T-helper 22 cell (primary cell): Measurements from ENCODE around the gene SLC25A11.
A peak's percentile ranks its signal among the peaks of the same experiment; 100 is the strongest.
"Not testable (repeated sequence)": the region's sequence is repeated elsewhere in the genome, so short reads cannot be mapped to it uniquely, and the experiment has no call there.

Source experiments
- DNase-seq: peaks from one replicate; pipeline ENCODE4 v3.0.0-alpha.2; 2020; ENCODE audit warnings: low read depth

Gene SLC25A11

DNA sequence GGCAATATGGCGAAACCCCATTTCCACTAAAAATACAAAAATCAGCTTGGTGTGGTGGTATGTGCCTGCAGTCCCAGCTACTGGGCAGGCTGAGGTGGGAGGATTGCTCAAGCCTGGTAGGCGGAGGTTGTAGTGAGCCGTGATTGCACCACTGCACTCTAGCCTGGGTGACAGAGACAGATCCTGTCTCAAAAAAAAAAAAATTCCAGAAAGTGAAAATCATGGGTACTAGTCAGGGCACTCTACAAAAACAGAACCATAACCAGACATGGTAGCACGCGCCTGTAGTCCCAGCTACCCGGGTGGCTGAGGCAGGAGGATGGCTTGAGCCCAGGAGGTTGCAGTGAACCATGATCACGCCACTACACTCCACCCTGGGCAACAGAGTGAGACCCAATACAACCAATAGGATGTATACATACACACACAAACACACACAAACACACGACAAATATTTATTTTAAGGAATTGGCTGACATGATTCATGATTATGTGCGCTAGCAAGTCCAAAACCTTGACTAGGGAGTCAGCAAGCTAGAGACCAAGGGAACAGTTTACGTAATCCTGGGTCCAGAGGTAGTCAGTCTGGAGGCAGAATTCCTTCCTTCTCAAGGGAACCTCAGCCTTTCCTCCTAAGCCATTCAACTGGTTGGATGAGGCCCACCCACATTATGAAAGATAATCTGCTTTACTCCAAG is 19.3 kb downstream of the SLC25A11 start:
- no peak for DNase-seq

DNA sequence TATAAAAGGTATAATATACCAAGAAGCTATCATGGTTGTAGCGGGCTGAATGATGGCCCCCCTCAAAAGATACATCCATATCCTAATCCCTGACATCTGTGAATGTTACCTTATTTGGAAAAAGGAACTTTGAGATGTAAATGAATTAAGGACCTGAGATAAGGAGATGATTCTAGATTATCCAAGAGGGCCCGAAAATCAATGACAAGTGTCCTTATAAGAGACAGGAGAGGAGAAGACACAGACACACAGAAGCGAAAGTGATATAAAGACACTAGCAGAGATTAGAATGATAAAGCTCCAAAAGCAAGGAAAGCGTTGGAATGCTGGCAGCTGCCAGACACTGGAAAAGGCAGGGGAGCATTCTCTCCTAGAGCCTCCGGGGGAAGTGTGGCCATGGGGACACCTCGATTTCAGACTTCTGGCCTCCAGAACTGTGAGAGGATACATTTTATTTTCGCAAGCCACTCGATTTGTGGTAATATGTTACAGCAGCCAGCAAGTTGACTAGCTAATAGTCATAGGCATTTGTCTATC is 20.3 kb downstream of the SLC25A11 start:
- DNase-seq = no peak

DNA sequence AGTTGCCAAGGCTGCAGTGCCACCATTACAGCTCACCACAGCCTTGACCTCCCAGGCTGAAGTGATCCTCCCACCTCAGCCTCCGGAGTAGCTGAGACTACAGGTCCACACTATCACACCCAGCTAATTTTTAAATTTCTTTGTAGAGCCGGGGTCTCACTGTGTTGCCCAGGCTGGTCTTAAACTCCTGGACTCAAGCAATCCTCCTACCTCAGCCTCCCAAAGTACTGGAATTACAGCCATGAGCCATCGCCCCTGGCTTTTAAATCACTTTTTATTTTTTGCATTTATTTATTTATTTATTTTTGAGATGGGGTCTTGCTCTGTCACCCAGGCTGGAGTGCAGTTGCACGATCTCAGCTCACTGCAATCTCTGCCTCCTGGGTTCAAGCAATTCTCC is 25.3 kb downstream of the SLC25A11 start:
- not testable (repeated sequence) for DNase-seq

DNA sequence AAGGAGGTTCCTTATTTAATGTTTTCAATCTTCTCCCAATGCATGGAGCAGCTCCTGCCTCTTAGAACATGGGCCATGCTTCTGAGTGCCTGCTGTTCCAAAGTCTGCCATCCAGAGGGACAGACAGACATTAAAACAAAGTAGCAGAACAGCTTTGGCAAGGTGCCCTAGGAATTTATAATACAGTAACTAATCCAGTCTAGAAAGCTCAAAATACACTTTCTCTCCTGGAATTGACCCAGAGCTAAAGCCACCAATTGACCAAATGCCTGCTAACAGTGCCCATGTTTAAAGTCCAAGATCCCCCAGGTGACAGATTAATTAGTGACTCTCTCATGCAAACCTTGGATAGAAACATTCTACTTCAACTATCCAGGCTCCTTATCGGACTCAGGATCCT is 25.9 kb downstream of the SLC25A11 start:
- no peak for DNase-seq

DNA sequence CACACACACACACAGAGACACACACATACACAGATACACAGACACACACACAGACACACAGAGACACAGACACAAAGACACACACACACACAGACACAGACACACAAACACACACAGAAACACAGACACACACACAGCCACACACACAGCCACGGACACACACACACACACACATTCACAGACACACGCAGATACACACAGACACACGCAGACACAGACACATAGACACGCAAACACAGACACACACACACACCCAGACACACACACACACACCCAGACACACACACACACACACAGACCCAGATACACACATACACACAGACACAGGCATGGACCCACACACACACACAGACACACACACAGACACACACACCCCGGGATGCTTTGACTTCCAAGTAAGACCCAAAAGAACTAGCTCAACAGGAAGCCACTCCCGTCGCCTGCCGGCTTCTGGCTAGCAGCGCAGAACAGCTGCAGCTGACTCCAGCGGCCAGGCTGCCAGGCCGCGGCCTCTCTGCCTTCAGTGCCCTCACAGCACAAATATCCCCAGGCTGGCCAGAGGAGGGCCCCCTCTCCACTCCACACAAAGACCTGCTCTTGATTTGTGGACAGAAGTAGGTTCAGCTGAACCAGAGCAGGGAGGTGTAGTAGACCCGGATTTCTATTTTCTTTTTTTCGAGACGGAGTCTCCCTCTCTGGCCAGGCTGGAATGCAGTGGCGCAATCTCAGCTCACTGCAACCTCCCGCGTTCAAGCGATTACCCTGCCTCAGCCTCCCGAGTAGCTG is 30.9 kb downstream of the SLC25A11 start:
- peak; percentile 41 for DNase-seq

DNA sequence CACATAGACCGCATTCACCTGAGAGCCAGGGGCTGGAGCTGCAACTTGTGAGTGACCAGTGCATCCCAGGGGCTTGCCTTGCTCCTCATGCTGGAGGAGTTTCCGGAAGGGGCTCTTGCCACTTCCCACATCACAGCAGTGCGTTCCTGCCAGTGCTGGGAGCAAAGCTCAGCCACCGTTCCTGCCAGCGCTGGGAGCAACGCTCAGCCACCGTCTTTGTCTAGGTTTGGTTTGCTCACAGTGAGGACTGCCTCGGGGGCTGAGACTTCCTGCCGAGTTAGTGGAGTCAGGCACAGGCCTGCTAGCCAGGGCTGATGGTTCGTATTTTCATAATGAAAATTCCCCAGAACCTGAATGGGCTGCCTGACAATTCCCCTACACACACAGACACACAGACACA is 31.5 kb downstream of the SLC25A11 start:
- DNase-seq = no peak

DNA sequence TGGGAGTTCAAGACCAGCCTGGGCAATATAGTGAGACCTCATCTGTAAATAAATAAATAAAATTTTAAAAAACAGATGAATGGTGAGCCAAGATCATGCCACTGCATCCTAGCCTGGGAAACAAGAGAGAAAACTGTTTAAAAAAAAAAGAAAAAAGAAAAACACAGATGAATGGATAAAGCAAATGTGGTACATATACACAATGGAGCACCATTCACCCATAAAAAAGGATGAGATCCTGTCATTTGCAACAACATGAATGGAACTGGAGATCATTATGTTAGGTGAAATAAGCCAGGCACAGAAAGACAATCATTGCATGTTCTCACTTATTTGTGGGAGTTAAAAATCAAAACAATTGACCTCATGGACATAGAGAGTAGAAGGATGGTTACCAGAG is 33.2 kb downstream of the SLC25A11 start:
- not testable (repeated sequence) for DNase-seq

DNA sequence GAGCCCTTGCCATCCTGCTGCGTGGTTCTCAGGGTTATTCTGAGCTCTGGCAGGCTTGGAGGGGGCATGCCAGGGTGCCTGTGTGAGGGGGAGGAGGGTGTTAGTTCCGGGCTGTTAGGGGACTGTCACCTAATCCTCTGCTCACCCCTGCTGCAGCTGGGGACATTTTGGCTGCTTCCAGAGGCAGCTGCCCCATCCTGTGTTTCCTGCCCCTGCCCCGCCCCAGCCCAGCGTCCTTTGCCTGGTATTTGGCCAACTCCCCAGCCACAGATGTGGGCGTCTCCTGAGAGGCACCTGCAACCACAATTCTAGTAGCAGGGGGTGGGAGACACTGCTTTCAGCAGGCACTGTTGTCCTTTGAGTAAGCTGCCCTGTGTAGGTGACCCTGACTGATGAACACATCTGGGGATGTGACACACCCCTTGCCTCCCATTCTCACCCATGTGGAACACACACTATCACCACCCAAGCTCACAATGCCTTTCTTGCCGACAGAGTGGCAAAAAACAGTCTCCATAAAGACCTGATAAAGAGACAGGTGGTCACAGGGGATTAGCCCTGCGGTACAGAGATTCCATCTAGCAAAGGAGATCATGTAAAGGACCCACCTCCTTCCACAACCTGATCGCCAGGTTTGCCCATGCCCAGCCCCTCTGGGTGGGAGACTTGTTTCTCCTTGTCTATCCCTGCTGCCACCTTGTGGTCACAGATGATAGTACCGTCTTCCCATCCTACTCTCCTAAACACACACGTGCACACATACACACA is 36.6 kb downstream of the SLC25A11 start, which contains the start of gene CHRNE:
Gene CHRNE, minus strand, starts transcription at position 48 of the 768 bp plus-strand sequence. Its CDS starts 35 bp downstream, at position 13.
- peak; percentile 59 for DNase-seq

DNA sequence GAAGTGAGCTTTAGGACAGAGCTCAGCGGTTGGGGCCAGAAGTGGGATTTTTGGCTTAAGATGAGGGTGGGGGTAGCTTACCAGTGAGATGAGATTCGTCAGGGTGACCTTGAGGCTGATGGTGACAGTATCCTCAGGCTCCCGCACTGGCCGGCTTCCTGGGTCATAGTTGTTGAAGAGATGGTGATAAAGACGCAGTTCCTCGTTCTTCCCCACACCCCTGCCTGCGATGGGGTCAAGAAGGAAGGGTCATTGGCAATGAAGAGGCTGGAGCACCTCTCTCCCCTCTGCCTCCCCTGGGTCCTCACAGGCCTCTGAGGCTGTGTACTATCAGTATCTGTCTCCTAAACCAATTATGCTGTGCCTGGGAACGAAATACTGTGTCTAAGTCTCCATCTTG is 37.3 kb downstream of the SLC25A11 start:
- no peak for DNase-seq

DNA sequence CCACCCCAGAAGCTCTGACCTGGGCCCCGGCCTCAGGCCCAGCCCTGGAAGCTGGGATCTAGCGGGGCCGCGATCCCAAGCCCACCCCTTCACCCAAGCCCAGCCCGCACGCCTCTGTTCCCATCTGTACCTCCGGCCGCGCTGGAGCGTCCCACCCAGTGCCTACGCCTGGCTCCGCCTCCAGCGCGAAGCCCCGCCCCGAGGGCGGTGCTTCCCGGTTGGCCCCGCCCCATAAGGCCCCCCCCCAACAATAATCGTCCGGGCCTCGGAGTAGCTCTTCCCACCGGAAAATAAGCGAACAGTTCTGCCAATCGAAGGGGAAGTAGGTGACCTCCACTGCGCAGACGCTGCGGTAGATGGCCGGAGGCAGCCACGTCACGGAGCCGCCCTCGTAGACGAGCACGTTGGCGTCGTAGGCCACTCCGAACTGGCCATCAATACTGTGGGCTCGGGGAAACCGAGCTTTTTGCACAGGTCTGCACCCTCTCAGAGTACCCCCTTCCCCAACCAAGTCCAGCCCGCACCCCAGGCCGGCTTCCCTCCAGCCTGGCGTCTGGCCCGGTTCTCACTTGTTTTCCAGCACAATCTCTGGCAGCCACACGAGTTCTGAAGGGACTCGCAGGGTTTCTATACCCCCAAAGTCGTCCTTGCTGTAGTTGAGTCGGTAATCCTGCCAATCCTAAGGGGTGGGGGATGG is 38.0 kb downstream of the SLC25A11 start:
- DNase-seq = no peak

DNA sequence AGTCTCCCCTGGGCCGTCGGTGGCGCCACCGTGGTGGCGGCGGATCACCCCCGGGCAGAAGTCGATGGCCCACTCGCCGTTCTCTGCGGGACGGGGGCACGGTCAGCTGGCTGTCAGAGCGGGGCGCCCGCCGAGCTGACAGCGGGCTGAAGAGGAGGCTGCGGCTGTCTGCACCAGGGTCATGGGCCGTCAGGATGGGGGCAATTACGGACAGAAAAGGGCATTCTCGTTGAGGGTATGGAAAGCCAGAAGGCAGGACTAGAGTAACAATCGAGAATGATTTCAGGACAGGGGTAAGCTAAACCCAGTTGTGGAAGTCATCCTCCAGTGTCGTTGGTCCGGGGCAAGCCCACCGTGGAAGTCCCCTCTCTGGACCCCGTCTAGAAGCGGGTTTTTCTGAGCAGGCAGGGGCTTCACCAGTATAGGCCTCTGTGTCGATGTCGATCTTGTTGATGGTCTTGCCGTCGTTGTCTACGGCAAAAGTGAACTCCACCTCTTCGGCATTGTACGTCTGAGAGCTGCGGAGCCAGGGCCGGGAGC is 38.7 kb downstream of the SLC25A11 start:
- DNase-seq = no peak

DNA sequence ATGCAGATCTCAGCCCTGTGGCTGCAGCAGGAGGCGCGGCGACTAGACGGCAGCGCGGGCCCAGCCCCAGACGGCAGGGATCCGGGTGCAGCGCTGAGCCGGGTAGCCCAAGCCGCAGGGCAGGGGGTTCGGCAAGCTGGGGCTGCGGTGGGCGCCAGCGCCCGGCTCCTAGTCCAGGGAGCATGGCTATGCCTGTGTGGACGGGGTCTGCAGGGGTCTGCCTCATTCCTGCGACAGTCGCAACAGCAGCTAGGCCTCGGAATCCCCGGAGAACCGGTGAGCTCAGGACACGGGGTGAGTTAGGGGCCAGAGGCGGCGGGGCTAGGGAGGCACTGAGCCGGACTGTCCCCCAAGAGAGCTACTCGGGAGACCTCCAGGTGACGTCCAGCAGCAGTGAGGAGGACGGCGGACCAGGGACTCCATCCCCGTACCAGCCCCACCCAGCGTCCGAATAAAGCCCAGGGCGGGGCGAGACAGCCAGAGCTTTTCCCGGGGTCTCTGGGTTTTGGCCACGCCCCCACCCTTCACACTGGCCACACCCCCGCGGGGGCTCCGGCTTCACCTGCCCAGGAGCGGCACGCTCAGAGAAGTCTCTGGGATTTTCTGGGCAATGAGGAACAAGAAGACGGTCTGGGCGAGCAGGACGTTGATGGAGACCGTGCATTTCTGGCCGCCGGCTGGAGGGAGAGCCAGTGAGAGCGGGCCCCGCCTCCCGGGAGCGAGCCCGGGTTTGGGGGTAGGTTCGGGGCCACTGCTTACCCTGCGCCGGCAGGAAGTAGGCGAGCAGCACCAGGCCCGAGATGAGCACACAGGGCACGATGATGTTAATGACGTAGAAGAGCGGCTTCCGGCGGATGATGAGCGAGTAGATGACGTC is 39.4 kb downstream of the SLC25A11 start:
- peak; percentile 59 for DNase-seq

DNA sequence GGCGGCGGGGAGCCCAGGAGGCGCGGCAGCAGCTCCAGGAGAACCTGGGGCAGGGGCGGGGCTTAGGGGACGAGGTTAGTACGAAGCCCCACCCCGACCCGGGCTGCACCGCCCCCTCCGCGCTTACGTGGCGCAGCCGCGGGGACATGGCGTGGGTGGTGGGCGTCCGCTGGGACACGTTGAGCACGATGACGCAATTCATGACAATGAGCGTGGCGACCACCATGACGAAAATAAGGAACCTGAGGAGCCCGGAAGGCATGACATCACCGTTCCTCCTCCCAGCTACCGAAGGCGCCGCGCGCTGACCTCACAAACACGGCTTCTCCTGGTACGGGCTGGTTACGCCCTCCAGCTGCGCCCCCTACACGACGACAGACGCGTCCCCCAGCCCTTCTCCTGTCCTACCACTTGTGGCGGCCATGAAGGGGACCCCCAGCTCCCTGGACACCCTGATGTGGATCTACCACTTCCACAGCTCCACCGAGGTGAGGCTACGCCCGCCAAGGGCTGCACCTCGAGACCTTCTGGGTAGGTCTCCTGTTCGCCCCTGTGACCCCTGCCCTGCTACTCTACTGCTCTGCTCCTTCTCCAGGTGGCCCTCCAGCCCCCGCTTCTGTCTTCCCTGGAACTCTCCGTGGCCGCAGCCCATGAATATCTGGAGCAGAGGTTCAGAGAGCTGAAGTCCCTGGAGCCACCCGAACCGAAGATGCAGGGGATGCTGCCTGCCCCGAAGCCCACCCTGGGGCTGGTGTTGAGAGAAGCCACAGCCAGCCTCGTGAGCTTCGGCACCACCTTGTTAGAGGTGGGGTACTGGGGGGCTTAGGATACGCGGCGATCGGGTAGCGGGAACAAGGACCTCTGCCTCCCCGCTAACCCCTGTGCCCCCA is 40.3 kb downstream of the SLC25A11 start, which contains the start of gene C17orf107:
Gene C17orf107, plus strand, starts transcription at position 196 of the 890 bp plus-strand sequence. Its CDS starts 227 bp downstream, at position 423.
- peak; percentile 94 for DNase-seq

DNA sequence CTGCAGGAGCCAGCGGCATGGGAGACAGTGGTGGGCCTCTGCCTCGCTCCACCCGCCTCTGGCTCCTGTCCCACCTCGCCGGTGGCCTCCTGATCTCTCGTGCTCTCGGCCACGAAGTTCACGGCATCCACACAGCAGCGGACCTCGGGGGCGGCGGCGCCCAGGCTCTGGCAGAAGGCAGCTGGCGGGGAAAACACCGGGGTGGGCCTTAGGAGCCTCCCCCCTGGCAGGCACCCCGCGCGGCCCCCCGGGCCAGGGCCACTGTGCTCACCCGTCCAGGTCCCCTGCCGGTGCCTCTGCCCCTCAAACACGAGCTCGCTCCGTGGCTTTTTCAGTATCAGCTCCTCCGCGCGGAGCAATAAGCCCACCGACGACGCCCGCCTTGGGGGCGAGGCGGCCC is 40.9 kb downstream of the SLC25A11 start:
- peak; percentile 18 for DNase-seq

DNA sequence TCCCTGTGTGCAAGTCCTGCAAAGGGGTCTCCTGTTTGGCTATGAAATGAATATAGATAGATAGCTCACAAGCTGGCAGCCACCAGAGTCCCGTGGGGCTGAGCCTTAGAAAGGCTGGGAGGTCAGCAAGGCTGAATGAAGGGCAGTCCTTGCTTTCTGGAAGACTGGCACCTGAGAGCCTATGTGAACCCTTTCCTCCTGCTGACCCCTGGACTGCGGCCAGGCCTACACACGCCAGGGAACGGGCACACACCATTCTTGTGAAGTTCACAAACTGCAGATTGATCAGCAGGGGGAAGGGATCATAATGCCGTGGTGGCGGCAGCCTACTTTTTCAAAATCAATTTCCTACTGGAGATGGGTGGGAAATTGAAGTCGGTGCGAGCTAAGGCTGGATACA is 41.5 kb downstream of the SLC25A11 start:
- DNase-seq = no peak

DNA sequence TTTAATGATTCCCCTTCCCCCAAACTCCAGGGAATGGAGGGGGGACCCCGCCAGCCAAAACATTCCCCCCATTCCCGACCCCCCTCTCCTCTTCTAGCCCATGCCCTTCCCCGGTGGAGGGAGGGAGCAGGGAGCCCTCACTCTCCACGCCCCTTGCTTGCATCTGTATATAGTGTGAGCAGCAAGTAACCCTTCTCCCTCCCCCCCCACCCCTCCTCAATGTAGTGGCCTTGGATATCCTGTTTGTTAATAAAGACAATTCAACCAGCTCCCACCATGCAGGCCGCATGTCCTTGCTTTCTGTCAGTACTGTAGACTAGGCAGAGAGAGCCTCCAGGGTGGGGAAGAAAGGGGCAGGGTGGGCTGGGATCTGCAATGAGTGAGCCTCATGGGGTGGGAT is 42.1 kb downstream of the SLC25A11 start:
- no peak for DNase-seq

DNA sequence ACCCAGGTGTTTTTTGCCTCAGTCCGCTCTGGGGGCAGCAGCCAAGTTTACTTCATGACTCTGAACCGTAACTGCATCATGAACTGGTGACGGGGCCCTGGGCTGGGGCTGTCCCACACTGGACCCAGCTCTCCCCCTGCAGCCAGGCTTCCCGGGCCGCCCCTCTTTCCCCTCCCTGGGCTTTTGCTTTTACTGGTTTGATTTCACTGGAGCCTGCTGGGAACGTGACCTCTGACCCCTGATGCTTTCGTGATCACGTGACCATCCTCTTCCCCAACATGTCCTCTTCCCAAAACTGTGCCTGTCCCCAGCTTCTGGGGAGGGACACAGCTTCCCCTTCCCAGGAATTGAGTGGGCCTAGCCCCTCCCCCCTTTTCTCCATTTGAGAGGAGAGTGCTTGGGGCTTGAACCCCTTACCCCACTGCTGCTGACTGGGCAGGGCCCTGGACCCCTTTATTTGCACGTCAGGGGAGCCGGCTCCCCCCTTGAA is 42.6 kb downstream of the SLC25A11 start:
- no peak for DNase-seq

DNA sequence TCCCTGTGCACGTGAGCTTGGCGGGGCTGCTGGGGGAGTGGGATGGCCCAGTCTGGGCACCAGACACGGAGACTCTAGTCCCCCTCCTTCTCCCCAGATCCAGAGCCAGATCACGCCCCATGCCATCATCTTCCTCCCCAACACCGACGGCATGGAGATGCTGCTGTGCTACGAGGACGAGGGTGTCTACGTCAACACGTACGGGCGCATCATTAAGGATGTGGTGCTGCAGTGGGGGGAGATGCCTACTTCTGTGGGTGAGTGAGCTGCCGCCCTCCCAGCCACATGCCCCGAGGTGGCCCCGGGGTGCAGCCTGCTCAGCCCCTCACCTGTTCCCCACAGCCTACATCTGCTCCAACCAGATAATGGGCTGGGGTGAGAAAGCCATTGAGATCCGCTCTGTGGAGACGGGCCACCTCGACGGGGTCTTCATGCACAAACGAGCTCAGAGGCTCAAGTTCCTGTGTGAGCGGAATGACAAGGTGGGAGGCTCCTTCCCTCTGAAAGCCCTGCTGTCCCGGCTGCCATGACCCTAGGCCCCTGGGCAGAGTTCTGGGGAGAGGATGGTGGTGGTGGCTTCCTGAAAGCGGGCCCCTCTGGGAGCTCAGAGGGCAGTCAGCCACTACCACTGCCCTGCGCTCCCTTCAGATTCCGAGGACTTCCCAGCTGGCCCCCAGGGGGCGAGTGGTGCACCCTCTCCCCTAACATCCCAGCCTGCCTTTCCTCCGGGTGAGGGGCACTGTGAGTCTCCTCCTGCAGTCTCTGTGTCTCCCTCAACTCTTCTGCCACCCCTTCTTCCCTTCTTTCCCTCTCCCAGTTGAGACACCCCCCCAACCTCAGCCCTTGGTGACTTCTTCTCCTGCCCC is 43.3 kb downstream of the SLC25A11 start:
- DNase-seq = no peak
